K562 (cell line): ENCODE measurements around the gene ZBTB32. TPM values are rescaled to one million over a fixed set of nuclear protein-coding genes. Genes with fewer than 3 reads are reported as not detected.
A peak's percentile ranks its signal among the peaks of the same experiment; 100 is the strongest.

Experiments
- ATAC-seq: fragments of 200-7000 bp; cut with Tn5 transposase; 3 replicates; pipeline ENCODE4 v1.9.1; 2020; ENCODE audit warnings: moderate library complexity
- BruUV-seq: library from RNA; stranded (reverse); fragments of 400-500 nt; replicated peaks from 2 replicates; lab custom pipeline; 2021; lab: Mats Ljungman, UMichigan
- CTCF ChIA-PET: fragments of 300-600 bp; formaldehyde crosslinking; extraction: SDS; loops from one replicate; lab custom pipeline; 2021; ENCODE audit warnings: low intra/inter-chr PET ratio; lab: Yijun Ruan, JAX
- POLR2A ChIA-PET: fragments of 300-600, 350-650 bp; sonication (Branson Sonifier 250); formaldehyde crosslinking; extraction: SDS; loops from one replicate; lab custom pipeline; 2021; ENCODE audit warnings: antibody characterized with exemption, inconsistent platforms; lab: Yijun Ruan, JAX
- DNase-seq, 4 experiments: peaks; one replicate each; pipeline versions ENCODE4 v3.0.0 to v3.0.0-alpha.2; 2011 to 2018; ENCODE audit warnings: low spot score in 3 of 4, mixed read lengths in 3 of 4; ENCODE audit errors: extremely low read depth in 1 of 4
- FAIRE-seq: peaks from 2 replicates; lab custom pipeline; 2011; peaks lifted over from hg19 to GRCh38; lab: Jason Lieb, UNC
- H2AFZ ChIP-seq: 2 replicates; pipeline ENCODE4 v1.6.0; 2011; ENCODE audit warnings: low read depth, low read length, control low read depth, inconsistent platforms
- H3K27ac ChIP-seq: fragments of 200-600 bp; 3 replicates; pipeline ENCODE4 v1.8.0; 2011; ENCODE audit warnings: low read depth, mild to moderate bottlenecking, control low read depth, inconsistent platforms, low read length, moderate library complexity, mixed read lengths; ENCODE audit errors: extremely low read depth
- H3K27me3 ChIP-seq, 2 experiments: fragments of 300-600 bp in 1 of 2; 2 replicates in 1 of 2; 3 replicates in 1 of 2; pipeline versions ENCODE4 v1.6.0 to v1.8.0; 2011; ENCODE audit warnings: inconsistent platforms in 2 of 2, low read length in 2 of 2, mild to moderate bottlenecking in 1 of 2, mixed read lengths in 1 of 2, moderate library complexity in 1 of 2; ENCODE audit not compliant: control insufficient read depth in 2 of 2, insufficient read depth in 2 of 2
- H3K36me3 ChIP-seq: fragments of 300-600 bp; 3 replicates; pipeline ENCODE4 v1.8.0; 2011; ENCODE audit warnings: mild to moderate bottlenecking, low read length, inconsistent platforms; ENCODE audit not compliant: control insufficient read depth, insufficient read depth
- H3K4me1 ChIP-seq, 2 experiments: fragments of 200-600 bp in 1 of 2; replicated peaks in 1 of 2; 2 replicates in 1 of 2; 3 replicates in 1 of 2; pipeline versions ENCODE4 v1.5.1 to v1.8.0; 2011; ENCODE audit warnings: inconsistent platforms in 2 of 2, low read length in 2 of 2, mild to moderate bottlenecking in 1 of 2, mixed read lengths in 1 of 2, moderate library complexity in 1 of 2; ENCODE audit not compliant: control insufficient read depth in 2 of 2, insufficient read depth in 2 of 2
- H3K4me2 ChIP-seq: 2 replicates; pipeline ENCODE4 v1.6.1; 2011; ENCODE audit warnings: low read length, control low read depth, inconsistent platforms, mixed read lengths; ENCODE audit not compliant: insufficient read depth
- H3K4me3 ChIP-seq: fragments of 200-600 bp; sonication (generic), shearing (Covaris generic); 2 replicates; pipeline ENCODE4 v1.5.1; 2016; ENCODE audit warnings: control low read depth, inconsistent platforms
- H3K79me2 ChIP-seq: fragments of 200-600 bp; 3 replicates; pipeline ENCODE4 v1.8.0; 2011; ENCODE audit warnings: low read length, inconsistent platforms; ENCODE audit not compliant: control insufficient read depth, insufficient read depth
- H3K9ac ChIP-seq, 2 experiments: 2 replicates each; pipeline versions ENCODE4 v1.6.0 to v1.6.1; 2011; ENCODE audit warnings: low read depth in 2 of 2, low read length in 2 of 2, control low read depth in 1 of 2, inconsistent platforms in 1 of 2, mild to moderate bottlenecking in 1 of 2, mixed read lengths in 1 of 2; ENCODE audit not compliant: insufficient read depth in 1 of 2
- H3K9me1 ChIP-seq: one replicate; pipeline ENCODE4 v1.6.0; 2011; ENCODE audit warnings: inconsistent platforms, mild to moderate bottlenecking, low read length, moderate library complexity; ENCODE audit not compliant: control insufficient read depth, insufficient read depth
- H3K9me3 ChIP-seq: replicated peaks from 2 replicates; pipeline ENCODE4 v1.5.1; 2011; ENCODE audit warnings: low read depth, low read length, inconsistent platforms; ENCODE audit not compliant: control insufficient read depth, insufficient read depth
- H4K20me1 ChIP-seq: replicated peaks from 2 replicates; pipeline ENCODE4 v1.6.1; 2011; ENCODE audit warnings: low read length, inconsistent platforms, mixed read lengths; ENCODE audit not compliant: control insufficient read depth, insufficient read depth
- ARID4B ChIP-seq: sonication (generic); formaldehyde crosslinking; IDR thresholded peaks from 2 replicates; pipeline ENCODE4 v1.8.0; 2022; ENCODE audit warnings: mild to moderate bottlenecking, missing genetic modification reagents
- BCL6 ChIP-seq: fragments of 250-450 bp; sonication (Bioruptor Pico); IDR thresholded peaks from 2 replicates; pipeline ENCODE4 v1.4.0; 2020
- CHD4 ChIP-seq: fragments of 200-600 bp; sonication (generic); IDR thresholded peaks from 3 replicates; pipeline ENCODE4 v1.6.1; 2012; ENCODE audit warnings: low read depth, mild to moderate bottlenecking, mixed read lengths, low read length, inconsistent platforms; ENCODE audit not compliant: insufficient read depth, insufficient replicate concordance, poor library complexity, severe bottlenecking
- IRF2 ChIP-seq: sonication (generic); formaldehyde crosslinking; IDR thresholded peaks from 2 replicates; pipeline ENCODE4 v1.8.1; 2022; ENCODE audit warnings: mild to moderate bottlenecking, missing genetic modification reagents
- PHTF2 ChIP-seq: fragments of 250-450 bp; sonication (Bioruptor Pico); IDR thresholded peaks from 2 replicates; pipeline ENCODE4 v1.5.0; 2021; ENCODE audit warnings: mild to moderate bottlenecking
- TAL1 ChIP-seq: fragments of 450-650 bp; IDR thresholded peaks from 2 replicates; pipeline ENCODE4 v1.6.1; 2016; ENCODE audit warnings: mild to moderate bottlenecking
- ZC3H4 ChIP-seq: sonication (generic); formaldehyde crosslinking; IDR thresholded peaks from 2 replicates; pipeline ENCODE4 v1.9.0; 2021; ENCODE audit warnings: missing genetic modification reagents, borderline replicate concordance
- ZMIZ1 ChIP-seq, 2 experiments: fragments of 150-350 bp in 1 of 2; IDR thresholded peaks; 2 replicates each; pipeline ENCODE4 v1.6.1; 2012 to 2016; ENCODE audit warnings: low read depth in 2 of 2, low read length in 2 of 2, mild to moderate bottlenecking in 1 of 2, moderate library complexity in 1 of 2
- ZNF431 ChIP-seq: sonication (generic); formaldehyde crosslinking; IDR thresholded peaks from 2 replicates; pipeline ENCODE4 v1.8.0; 2022; ENCODE audit warnings: mild to moderate bottlenecking, missing genetic modification reagents
- ZNF766 ChIP-seq: fragments of 200-800 bp; sonication (Bioruptor generic); conservative IDR thresholded peaks from 2 replicates; pipeline ENCODE4 v1.6.1; 2016; ENCODE audit warnings: missing genetic modification characterization, missing compliant biosample characterization
- ZNF79 ChIP-seq: fragments of 250-450 bp; sonication (Bioruptor Pico); IDR thresholded peaks from 2 replicates; pipeline ENCODE4 v1.4.0; 2020; ENCODE audit warnings: low read depth, mild to moderate bottlenecking, moderate library complexity
- WGBS: fragments of 100-300 bp; shearing (Covaris generic); methylation state at CpG from one replicate; pipeline ENCODE4 v1.1.6; 2016; ENCODE audit warnings: low coverage, mixed read lengths; ENCODE audit not compliant: insufficient coverage; ENCODE audit errors: missing lambda C conversion rate; 5-methylcytosine and 5-hydroxymethylcytosine counted together
- in situ Hi-C: fragments of 300-500 bp; cut with MboI; formaldehyde crosslinking; loops from 4 replicates; pipeline ENCODE4 v1.15.0; 2018; ENCODE audit warnings: inconsistent platforms, mixed read lengths
- intact Hi-C: fragments of 100-400 bp; cut with micrococcal nuclease; formaldehyde crosslinking; loops from 2 replicates; pipeline ENCODE4 v1.14.2; 2022
- polyA plus RNA-seq, 8 experiments: library from polyadenylated mRNA; depleted of rRNA in 4 of 8; stranded (reverse) in 5 of 8; unstranded in 3 of 8; fragments of >200 nt; fragmentation: Nextera tagmentation in 2 of 8; fragmentation: Illumina TruSeq in 1 of 8; extraction: Ambion mirVana in 2 of 8; extraction: Trizol in 1 of 8; gene quantifications; 2 replicates each; pipeline versions ENCODE4 v1.2.1 to v1.2.3, GENCODE V29; 2011 to 2014; ENCODE audit warnings: inconsistent platforms in 1 of 8, missing spikeins in 1 of 8
- total RNA-seq, 7 experiments: library from RNA; depleted of rRNA in 6 of 7; stranded (reverse); fragments of >200 nt in 6 of 7; fragmentation: Illumina TruSeq in 2 of 7; extraction: Trizol in 2 of 7; gene quantifications; 2 replicates each; pipeline versions ENCODE4 v1.2.1 to v1.2.3, GENCODE V29; 2011 to 2021; ENCODE audit warnings: low replicate concordance in 1 of 7

ZBTB32 gene
- total and polyA plus RNA-seq, 9 of the 15 experiments (the other 6 are each of a cell fraction or from before 2014, with no cell fraction given): 0.20 TPM; not detected in 8

DNA sequence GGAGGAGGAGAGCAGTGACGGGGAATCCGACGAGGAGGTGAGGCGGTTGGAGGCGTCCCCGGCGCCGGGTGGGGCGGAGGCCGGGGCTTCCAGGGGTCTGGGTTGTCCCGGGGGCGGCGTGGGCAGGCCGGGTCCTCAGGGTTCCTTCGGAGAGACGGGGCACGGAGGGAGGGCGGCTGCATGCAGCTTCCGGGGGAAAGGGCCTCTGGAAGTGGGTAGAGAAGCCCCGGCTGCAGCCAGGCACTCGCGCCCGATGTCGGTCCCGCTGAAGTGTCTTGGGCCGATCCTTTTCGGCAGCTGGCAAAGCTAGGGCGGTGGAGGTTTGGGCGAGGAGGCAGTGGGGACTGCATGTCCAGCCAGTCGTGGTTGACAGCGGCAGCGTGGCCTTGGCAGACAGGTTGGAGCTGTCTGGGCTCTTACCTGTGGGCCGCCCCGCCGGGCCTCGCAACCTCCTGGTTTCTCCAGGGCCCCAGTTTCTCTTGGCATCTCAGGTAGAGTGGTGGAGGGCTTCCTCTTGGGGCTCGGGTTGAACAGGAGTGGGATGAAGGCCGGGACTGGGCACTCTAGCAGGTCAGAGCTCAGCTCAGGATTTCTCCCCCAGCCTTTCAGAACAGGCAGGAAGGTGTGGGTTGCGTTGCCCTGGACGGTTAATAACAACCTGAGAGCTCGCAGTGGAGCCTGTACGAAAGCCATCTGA, 14.1 kb downstream of the ZBTB32 start:
- FAIRE-seq (no peak), ATAC-seq (no peak), DNase-seq (peak in 2 of 4 experiments; percentile 27 to 30)
- H3K27me3 ChIP-seq: peaks cover 0 to 13% of the 10 kb centered on the region in 2 experiments; a peak in 3 of 5 replicates
- H3K4me2 ChIP-seq: peak overlapping the region; percentile 90
- peaks cover 40% of the 10 kb centered on the region; the same call in 2 of the 3 replicates for H3K36me3 ChIP-seq
- H3K4me3 ChIP-seq: peak overlapping the region; percentile 96
- peak overlapping the region; percentile 85 to 98 for H3K9ac ChIP-seq
- H2AFZ ChIP-seq: no peak overlapping the region
- H3K27ac ChIP-seq: peak overlapping the region; percentile 81
- in situ Hi-C loops (no loop called here), intact Hi-C loops (no loop called here)
- CTCF ChIA-PET: interaction anchor here (2.9 to 3.0 kb wide), 2 partner anchors 25 to 168 kb away, joined by 25 to 76 read pairs; no protein-coding TSS in a partner anchor
- H3K9me1 ChIP-seq: no peaks in the 10 kb centered on the region
- H3K4me1 ChIP-seq: peaks cover 14 to 64% of the 10 kb centered on the region in 2 experiments
- H3K79me2 ChIP-seq: peaks cover 33% of the 10 kb centered on the region
- 0% methylated on average over 23 of the region's 42 CpGs for WGBS
- H3K9me3 ChIP-seq: no peaks in the 10 kb centered on the region
- H4K20me1 ChIP-seq: 0 out of 2 replicates have a peak, but pooled peaks cover 11% of the 10 kb centered on the region
- TSS peak; percentile 61 for BruUV-seq
- POLR2A ChIA-PET: interaction anchor here (0.6 to 1.9 kb wide), 9 partner anchors 10 to 403 kb away, joined by 3 to 12 read pairs (median 4); partner anchors contain the start of gene HAUS5
- TF ChIP-seq CHD4: no peak
- no peak for TF ChIP-seq IRF2 (CRISPR knock-in tag)
- TF ChIP-seq ZNF766: no peak
- TF ChIP-seq PHTF2 (CRISPR knock-in tag): no peak
- TF ChIP-seq TAL1: no peak
- TF ChIP-seq BCL6 (CRISPR knock-in tag): no peak
- no peak for TF ChIP-seq ZC3H4 (CRISPR knock-in tag)
- no peak for TF ChIP-seq ZNF431 (CRISPR knock-in tag)
- TF ChIP-seq ZNF79 (CRISPR knock-in tag): no peak
- TF ChIP-seq ARID4B (CRISPR knock-in tag): peak; percentile 52; the same call in 1 of the 2 replicates
- no peak for TF ChIP-seq ZMIZ1 (IDR thresholded peaks at IDR 0.05; ENCODE audit: low read depth in 2 of 2, low read length in 2 of 2)
